MV-4-11 (cell line): ENCODE data around the gene CCDC157.
A peak's percentile ranks its signal among the peaks of the same experiment; 100 is the strongest.

Experiments used
- DNase-seq: peaks from one replicate; lab custom pipeline; 2025; lab: John Stamatoyannopoulos, UW

Gene CCDC157

GRCh38 chr22:30356449-30357235 lies at the start of gene CCDC157, which contains the start of gene SF3A1:
CCDC157 (plus strand) TSS chr22:30357007; CDS start chr22:30366001, 8,994 bp downstream.
SF3A1 (minus strand) TSS chr22:30356894; CDS start chr22:30356792, 102 bp downstream.
- DNase-seq = peak; percentile 79

GRCh38 chr22:30307041-30307574 lies 49.7 kb upstream of the CCDC157 start:
- DNase-seq = no peak

GRCh38 chr22:30308093-30308492 lies 48.7 kb upstream of the CCDC157 start:
- no peak for DNase-seq

- peak; percentile 16 for DNase-seq
Observed at GRCh38 chr22:30308518-30309230, 48.1 kb upstream of the CCDC157 start.

- DNase-seq = peak; percentile 94
Observed at GRCh38 chr22:30309951-30310741, 46.7 kb upstream of the CCDC157 start.

- DNase-seq = no peak
Observed at GRCh38 chr22:30310881-30311771, 45.7 kb upstream of the CCDC157 start.

- DNase-seq = no peak
Observed at GRCh38 chr22:30312053-30312452, 44.8 kb upstream of the CCDC157 start.

- no peak for DNase-seq
Observed at GRCh38 chr22:30313527-30314363, 43.1 kb upstream of the CCDC157 start.

- no peak for DNase-seq
Observed at GRCh38 chr22:30314915-30315314, 41.9 kb upstream of the CCDC157 start.

- DNase-seq = no peak
Observed at GRCh38 chr22:30315962-30316576, 40.7 kb upstream of the CCDC157 start.

GRCh38 chr22:30317778-30318177 lies 39.0 kb upstream of the CCDC157 start:
- DNase-seq = no peak

GRCh38 chr22:30318799-30319419 lies 37.9 kb upstream of the CCDC157 start:
- no peak for DNase-seq

GRCh38 chr22:30320021-30320556 lies 36.7 kb upstream of the CCDC157 start:
- DNase-seq = no peak

GRCh38 chr22:30321461-30321860 lies 35.3 kb upstream of the CCDC157 start:
- no peak for DNase-seq

- DNase-seq = no peak
Observed at GRCh38 chr22:30323246-30323645, 33.6 kb upstream of the CCDC157 start.

- DNase-seq = peak; percentile 81
Observed at GRCh38 chr22:30324014-30324730, 32.6 kb upstream of the CCDC157 start.

GRCh38 chr22:30325065-30325720 lies 31.6 kb upstream of the CCDC157 start:
- DNase-seq = no peak
